ENCODE results near the gene CCNK. TPM values are rescaled to one million over a fixed set of nuclear protein-coding genes. Genes with fewer than 3 reads are reported as not detected.

The CCNK gene
- total RNA-seq, 4 donors from 2014 or later = 16.5 to 29.1 (median 21.4) TPM

DNA sequence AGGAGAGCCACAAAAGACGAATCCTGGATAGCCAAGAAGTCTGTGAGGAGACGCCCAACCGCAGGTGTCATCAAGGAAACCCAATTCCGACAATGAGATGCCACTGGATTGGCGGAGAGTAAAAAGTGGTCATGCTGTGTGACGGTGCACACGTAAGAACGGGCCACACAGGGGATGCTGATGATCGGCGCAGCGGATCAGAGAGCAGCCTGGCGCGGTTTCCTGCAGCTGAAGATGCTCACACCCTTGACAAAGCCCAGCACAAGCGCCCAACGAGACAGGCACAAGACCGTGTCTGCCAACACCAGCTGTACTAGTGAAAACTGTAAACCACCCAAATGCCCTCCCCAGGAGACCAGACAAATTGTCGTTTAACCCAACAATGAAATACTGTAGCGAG lies 67.0 kb downstream of the CCNK start:
- 82 to 85% methylated on average over 18 of the region's 18 CpGs for WGBS, 2 donors
- no peaks in the 10 kb centered on the region for H3K4me1 ChIP-seq
- H3K27ac ChIP-seq = no peak overlapping the region
- DNase-seq (ENCODE audit: low spot score in 2 of 2) = no peak
- TF ChIP-seq EP300 (IDR thresholded peaks at IDR 0.05) = no peak
- TF ChIP-seq CTCF (IDR thresholded peaks at IDR 0.05) = no peak
- TF ChIP-seq POLR2A (IDR thresholded peaks at IDR 0.05) = no peak
- H3K4me3 ChIP-seq = no peak overlapping the region
- H3K36me3 ChIP-seq = no peaks in the 10 kb centered on the region
- no peaks in the 10 kb centered on the region for H3K27me3 ChIP-seq
- H3K9me3 ChIP-seq = no peaks in the 10 kb centered on the region

- DNase-seq (ENCODE audit: low spot score in 2 of 2) = no peak
- 65 to 74% methylated on average over 10 of the region's 10 CpGs for WGBS, 2 donors
Measured at GRCh38 chr14:99548871-99549515, 67.8 kb downstream of the CCNK start.

DNA sequence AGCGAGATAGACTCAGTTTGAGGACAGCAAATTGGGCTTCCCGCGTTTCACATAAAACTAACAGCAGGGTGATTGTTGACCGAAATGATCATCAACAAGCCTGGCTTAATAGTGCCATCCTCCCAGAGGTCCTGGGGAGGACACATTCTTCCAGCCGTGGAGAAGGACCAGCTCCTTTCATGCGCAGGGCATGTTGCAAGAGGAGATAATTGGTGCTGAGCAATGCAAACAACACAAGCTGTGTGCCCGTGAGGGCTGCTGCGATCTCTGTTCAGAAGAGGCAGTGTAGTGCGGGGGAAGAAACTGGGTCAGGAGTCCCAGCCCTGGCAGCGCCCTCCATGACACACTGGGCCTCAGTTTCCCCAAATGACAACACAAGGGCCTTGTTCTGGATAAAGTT lies 68.5 kb downstream of the CCNK start:
- no peak for DNase-seq (ENCODE audit: low spot score in 2 of 2)
- H3K4me3 ChIP-seq = no peak overlapping the region
- WGBS, 2 donors = 59 to 68% methylated on average over 10 of the region's 10 CpGs
- H3K36me3 ChIP-seq = no peaks in the 10 kb centered on the region
- no peaks in the 10 kb centered on the region for H3K27me3 ChIP-seq
- no peak for TF ChIP-seq POLR2A (IDR thresholded peaks at IDR 0.05)
- no peak for TF ChIP-seq EP300 (IDR thresholded peaks at IDR 0.05)
- no peak for TF ChIP-seq CTCF (IDR thresholded peaks at IDR 0.05)
- H3K27ac ChIP-seq = no peak overlapping the region
- no peaks in the 10 kb centered on the region for H3K4me1 ChIP-seq
- H3K9me3 ChIP-seq = no peaks in the 10 kb centered on the region

More at GRCh38 chr14:99548871-99549515, 67.8 kb downstream of the CCNK start:
- no peak overlapping the region for H3K4me3 ChIP-seq
- H3K9me3 ChIP-seq = no peaks in the 10 kb centered on the region
- H3K36me3 ChIP-seq = no peaks in the 10 kb centered on the region
- H3K27ac ChIP-seq = no peak overlapping the region
- H3K4me1 ChIP-seq = no peaks in the 10 kb centered on the region
- TF ChIP-seq POLR2A (IDR thresholded peaks at IDR 0.05) (no peak), EP300 (IDR thresholded peaks at IDR 0.05) (no peak), CTCF (IDR thresholded peaks at IDR 0.05) (no peak)
- H3K27me3 ChIP-seq = no peaks in the 10 kb centered on the region

DNA sequence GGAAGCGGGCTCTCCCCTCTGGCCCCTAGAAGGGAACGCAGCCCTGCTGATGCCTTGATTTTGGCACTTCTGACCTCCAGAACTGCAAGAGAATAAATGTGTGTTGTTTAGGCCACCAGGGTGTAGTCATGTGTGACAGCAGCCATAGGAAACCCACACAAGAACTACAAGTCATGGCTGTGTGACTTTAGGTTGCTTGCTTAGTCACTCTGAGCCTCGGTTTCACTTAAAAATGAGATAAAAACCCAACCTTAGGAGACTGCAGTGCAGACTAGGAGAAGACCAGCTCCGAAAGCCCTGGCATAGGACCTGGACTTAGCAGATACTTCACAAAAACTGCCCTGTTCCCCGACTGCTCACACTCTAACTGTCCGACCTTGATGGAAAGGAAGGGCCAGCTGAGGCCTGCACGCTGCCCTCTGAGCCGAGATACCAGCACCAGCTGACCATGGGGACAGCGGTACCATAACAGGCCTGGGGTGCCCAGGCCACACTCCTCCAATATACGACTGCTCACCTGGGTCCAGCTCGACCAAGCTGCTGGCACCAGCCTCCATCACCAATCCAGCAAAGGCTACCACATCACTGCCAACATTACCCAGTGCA lies 69.3 kb downstream of the CCNK start:
- Histone ChIP-seq H3K27ac (no peak overlapping the region), H3K4me3 (no peak overlapping the region), H3K36me3 (no peaks in the 10 kb centered on the region), H3K4me1 (no peaks in the 10 kb centered on the region), H3K9me3 (no peaks in the 10 kb centered on the region), H3K27me3 (no peaks in the 10 kb centered on the region)
- WGBS, 2 donors = 88 to 93% methylated on average over 8 to 11 of the region's 11 CpGs
- no peak for TF ChIP-seq EP300 (IDR thresholded peaks at IDR 0.05)
- TF ChIP-seq CTCF (IDR thresholded peaks at IDR 0.05) = no peak
- no peak for TF ChIP-seq POLR2A (IDR thresholded peaks at IDR 0.05)
- no peak for DNase-seq (ENCODE audit: low spot score in 2 of 2)

DNA sequence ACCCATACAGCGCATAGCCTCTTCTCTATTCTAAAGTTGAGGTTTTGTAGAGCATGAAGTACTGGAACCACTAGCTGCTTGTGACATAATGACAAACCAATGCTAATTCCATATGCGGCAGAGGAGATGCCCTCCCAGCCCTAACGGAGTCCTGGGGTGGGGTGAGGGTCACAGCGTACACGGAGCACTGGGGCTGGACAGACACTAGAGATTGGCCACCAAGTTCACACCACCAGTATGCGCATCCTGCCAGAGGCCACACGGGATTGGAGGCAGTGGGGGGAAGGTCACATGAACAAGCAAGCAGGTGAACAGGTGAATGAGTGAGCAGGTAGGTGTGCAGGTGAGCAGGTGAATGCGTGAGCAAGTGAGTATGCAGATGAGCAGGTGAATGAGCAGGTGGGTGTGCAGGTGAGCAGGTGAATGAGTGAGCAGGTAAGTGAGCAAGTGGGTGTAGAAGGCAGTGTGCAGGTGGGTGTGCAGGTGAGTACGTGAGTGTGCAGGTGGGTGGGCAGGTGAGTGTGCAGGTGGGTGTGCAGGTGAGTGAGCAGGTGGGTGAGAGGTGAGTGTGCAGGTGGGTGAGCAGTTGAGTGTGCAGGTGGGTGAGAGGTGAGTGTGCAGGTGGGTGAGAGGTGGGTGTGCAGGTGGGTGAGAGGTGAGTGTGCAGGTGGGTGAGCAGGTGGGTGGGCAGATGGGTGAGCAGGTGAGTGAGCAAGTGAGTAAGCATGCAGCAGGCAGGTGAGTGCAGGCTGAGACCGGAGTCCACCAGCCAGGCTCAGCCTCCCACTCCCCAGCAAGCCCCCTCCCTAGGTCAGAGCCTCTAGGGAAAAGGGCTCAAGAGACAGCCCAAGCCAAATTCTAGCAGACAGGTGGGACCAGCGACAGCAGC lies 70.1 kb downstream of the CCNK start:
- whole genome bisulfite sequencing, 2 donors = 74 to 76% methylated on average over 11 of the region's 11 CpGs
- H3K27me3 ChIP-seq = no peaks in the 10 kb centered on the region
- no peak overlapping the region for H3K27ac ChIP-seq
- TF ChIP-seq POLR2A (IDR thresholded peaks at IDR 0.05) (no peak), CTCF (IDR thresholded peaks at IDR 0.05) (no peak), EP300 (IDR thresholded peaks at IDR 0.05) (no peak)
- H3K4me1 ChIP-seq = no peaks in the 10 kb centered on the region
- H3K36me3 ChIP-seq = no peaks in the 10 kb centered on the region
- DNase-seq (ENCODE audit: low spot score in 2 of 2) = no peak
- H3K4me3 ChIP-seq = no peak overlapping the region
- no peaks in the 10 kb centered on the region for H3K9me3 ChIP-seq

Measured in tibial nerve (tissue), 4 donors.